ENCODE results near the gene IRF9.
A peak's percentile ranks its signal among the peaks of the same experiment; 100 is the strongest.

The IRF9 gene

DNA sequence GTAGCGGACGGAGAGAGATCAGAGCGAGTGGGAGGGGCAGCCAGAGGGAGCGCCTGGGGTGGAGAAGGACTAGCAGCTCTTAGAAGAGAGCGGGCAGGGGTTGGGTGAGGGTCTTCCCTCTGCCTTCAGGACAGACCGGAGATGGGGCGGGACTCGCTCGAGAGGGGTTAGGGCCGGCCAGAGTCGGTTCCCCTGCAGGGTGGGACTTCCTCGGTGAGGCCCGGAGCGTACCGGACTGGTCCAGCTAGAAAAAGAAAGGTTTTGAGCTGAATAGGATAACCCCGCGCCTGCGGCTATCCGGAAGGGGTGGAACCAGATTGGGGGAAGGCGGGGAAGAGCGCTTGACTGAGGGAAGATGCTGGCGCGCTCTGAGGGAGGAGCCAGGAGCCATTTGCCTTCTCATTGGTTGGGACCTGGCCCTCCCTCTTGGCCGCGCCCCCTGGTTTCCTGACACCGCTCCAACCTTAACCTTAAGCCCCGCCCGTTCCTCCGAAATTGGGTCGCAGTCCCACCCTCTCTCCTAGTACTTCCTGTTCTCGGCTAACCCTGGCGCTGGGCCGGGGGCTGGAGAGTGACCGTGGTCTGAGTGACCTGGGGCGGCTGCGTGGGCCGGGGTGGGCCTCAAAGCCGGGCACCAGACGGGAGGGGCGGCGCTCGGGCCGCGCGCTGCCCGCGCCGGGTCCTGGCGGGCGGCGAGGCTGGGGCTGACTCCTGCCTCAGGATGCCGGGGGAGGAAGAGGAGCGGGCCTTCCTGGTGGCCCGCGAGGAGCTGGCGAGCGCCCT lies 13.9 kb upstream of the IRF9 start, which contains the start of gene RNF31:
Gene RNF31, plus strand, starts transcription at position 521 of the 783 bp plus-strand sequence. Its CDS starts 201 bp downstream, at position 722.
- Histone ChIP-seq H3K36me3 (peaks cover 37% of the 10 kb centered on the region), H3K9me3 (no peaks in the 10 kb centered on the region), H3K4me3 (ENCODE audit: low read depth in 1 of 2, low read length in 1 of 2) (peak within 1 kb of the TSS; percentile 90 to 99), H3K27ac (peak within 1 kb of the TSS; percentile 97), H3K27me3 (no peaks in the 10 kb centered on the region), H3K4me1 (ENCODE audit: control insufficient read depth in 1 of 2, insufficient read depth in 1 of 2, low read depth in 1 of 2, low read length in 1 of 2) (peaks cover 35 to 37% of the 10 kb centered on the region in 2 experiments)
- TF ChIP-seq, protein P1, sequence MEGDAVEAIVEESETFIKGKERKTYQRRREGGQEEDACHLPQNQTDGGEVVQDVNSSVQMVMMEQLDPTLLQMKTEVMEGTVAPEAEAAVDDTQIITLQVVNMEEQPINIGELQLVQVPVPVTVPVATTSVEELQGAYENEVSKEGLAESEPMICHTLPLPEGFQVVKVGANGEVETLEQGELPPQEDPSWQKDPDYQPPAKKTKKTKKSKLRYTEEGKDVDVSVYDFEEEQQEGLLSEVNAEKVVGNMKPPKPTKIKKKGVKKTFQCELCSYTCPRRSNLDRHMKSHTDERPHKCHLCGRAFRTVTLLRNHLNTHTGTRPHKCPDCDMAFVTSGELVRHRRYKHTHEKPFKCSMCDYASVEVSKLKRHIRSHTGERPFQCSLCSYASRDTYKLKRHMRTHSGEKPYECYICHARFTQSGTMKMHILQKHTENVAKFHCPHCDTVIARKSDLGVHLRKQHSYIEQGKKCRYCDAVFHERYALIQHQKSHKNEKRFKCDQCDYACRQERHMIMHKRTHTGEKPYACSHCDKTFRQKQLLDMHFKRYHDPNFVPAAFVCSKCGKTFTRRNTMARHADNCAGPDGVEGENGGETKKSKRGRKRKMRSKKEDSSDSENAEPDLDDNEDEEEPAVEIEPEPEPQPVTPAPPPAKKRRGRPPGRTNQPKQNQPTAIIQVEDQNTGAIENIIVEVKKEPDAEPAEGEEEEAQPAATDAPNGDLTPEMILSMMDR (IDR thresholded peaks at IDR 0.05) = no peak

DNA sequence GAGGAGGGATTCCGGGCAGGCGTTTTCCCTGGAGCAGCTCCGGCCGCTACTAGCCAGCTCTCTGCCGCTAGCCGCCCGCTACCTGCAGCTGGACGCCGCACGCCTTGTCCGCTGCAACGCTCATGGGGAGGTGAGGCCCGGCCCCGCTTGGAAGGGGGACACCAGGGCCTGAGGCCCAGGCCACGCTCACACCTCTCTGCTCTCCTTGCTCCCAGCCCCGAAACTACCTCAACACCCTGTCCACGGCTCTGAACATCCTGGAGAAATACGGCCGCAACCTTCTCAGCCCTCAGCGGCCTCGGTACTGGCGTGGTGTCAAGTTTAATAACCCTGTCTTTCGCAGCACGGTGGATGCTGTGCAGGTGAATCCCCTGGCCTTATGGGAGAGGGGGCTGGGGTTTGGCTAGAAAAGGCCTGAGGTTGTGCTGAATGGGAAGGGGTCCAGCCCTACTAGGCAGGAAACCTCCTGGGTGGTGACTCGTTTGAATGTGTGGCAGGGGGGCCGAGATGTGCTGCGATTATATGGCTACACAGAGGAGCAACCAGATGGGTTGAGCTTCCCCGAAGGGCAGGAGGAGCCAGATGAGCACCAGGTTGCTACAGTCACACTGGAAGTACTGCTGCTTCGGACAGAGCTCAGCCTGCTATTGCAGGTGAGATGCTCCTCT lies 13.2 kb upstream of the IRF9 start:
- Histone ChIP-seq H3K4me3 (ENCODE audit: low read depth in 1 of 2, low read length in 1 of 2) (peak overlapping the region; percentile 90 to 99), H3K9me3 (no peaks in the 10 kb centered on the region), H3K36me3 (peaks cover 45% of the 10 kb centered on the region)

DNA sequence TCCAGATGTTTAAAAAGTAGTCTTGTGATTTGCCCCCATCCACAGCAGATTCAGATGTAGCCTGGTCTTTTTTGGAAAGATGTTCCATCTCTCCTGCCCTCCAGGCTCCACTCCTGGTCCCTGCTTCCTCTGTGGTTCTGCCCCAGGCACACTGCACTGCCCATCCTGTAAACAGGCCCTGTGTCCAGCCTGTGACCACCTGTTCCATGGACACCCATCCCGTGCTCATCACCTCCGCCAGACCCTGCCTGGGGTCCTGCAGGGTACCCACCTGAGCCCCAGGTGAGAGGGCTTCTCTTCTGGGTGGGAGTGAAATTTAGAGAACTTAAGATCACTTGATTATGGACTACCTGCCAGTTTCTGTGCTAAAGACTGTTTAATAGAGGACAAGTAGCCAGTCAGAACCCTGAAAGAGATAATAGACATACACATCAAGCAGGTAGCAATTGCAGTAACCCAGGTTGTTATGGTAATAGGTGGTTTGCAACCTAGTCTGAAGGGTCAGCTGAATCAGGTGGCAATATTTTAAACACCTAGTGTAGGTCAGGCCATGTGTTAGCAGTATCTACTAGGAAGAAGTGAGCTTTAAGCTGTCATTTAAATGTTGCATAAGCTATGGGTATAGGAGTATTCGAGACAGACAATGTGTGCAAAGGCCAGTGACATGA lies 11.6 kb upstream of the IRF9 start:
- H3K36me3 ChIP-seq = peaks cover 56% of the 10 kb centered on the region
- no peak overlapping the region for H3K27ac ChIP-seq
- H3K27me3 ChIP-seq = no peaks in the 10 kb centered on the region
- peaks cover 33 to 35% of the 10 kb centered on the region in 2 experiments for H3K4me1 ChIP-seq (ENCODE audit: control insufficient read depth in 1 of 2, insufficient read depth in 1 of 2, low read depth in 1 of 2, low read length in 1 of 2)
- no peaks in the 10 kb centered on the region for H3K9me3 ChIP-seq
- H3K4me3 ChIP-seq (ENCODE audit: low read depth in 1 of 2, low read length in 1 of 2) = no peak overlapping the region
- TF ChIP-seq, protein P1 (IDR thresholded peaks at IDR 0.05) = no peak

More for the DNA sequence above, 13.2 kb upstream of the IRF9 start:
- TF ChIP-seq, protein P1 (IDR thresholded peaks at IDR 0.05) = no peak
- Histone ChIP-seq H3K4me1 (ENCODE audit: control insufficient read depth in 1 of 2, insufficient read depth in 1 of 2, low read depth in 1 of 2, low read length in 1 of 2) (peaks cover 33 to 35% of the 10 kb centered on the region in 2 experiments), H3K27ac (peak overlapping the region; percentile 97), H3K27me3 (no peaks in the 10 kb centered on the region)

DNA sequence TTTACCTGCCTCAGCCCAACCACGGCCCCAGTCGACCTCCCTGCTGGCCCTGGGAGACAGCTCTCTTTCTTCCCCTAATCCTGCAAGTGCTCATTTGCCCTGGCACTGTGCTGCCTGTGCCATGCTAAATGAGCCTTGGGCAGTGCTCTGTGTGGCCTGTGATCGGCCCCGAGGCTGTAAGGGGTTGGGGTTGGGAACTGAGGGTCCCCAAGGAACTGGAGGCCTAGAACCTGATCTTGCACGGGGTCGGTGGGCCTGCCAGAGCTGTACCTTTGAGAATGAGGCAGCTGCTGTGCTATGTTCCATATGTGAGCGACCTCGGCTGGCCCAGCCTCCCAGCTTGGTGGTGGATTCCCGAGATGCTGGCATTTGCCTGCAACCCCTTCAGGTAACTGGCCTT lies 11.0 kb upstream of the IRF9 start:
- Histone ChIP-seq H3K4me3 (ENCODE audit: low read depth in 1 of 2, low read length in 1 of 2) (no peak overlapping the region), H3K9me3 (no peaks in the 10 kb centered on the region), H3K27me3 (no peaks in the 10 kb centered on the region), H3K4me1 (ENCODE audit: control insufficient read depth in 1 of 2, insufficient read depth in 1 of 2, low read depth in 1 of 2, low read length in 1 of 2) (peaks cover 33 to 35% of the 10 kb centered on the region in 2 experiments), H3K27ac (no peak overlapping the region), H3K36me3 (peaks cover 62% of the 10 kb centered on the region)
- TF ChIP-seq, protein P1 (IDR thresholded peaks at IDR 0.05) = no peak

DNA sequence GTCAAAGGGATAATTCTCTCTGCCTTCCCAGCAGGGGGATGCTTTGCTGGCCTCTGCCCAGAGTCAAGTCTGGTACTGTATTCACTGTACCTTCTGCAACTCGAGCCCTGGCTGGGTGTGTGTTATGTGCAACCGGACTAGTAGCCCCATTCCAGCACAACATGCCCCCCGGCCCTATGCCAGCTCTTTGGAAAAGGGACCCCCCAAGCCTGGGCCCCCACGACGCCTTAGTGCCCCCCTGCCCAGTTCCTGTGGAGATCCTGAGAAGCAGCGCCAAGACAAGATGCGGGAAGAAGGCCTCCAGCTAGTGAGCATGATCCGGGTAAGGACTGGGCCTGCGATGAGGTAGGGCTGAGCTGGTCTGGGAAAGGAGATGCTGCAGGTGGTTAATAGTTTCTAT lies 10.5 kb upstream of the IRF9 start:
- TF ChIP-seq, protein P1 (IDR thresholded peaks at IDR 0.05) = no peak
- Histone ChIP-seq H3K27me3 (no peaks in the 10 kb centered on the region), H3K4me1 (ENCODE audit: control insufficient read depth in 1 of 2, insufficient read depth in 1 of 2, low read depth in 1 of 2, low read length in 1 of 2) (peaks cover 28 to 30% of the 10 kb centered on the region in 2 experiments), H3K27ac (no peak overlapping the region), H3K9me3 (no peaks in the 10 kb centered on the region), H3K36me3 (peaks cover 67% of the 10 kb centered on the region), H3K4me3 (ENCODE audit: low read depth in 1 of 2, low read length in 1 of 2) (no peak overlapping the region)
